Cerebellar nuclear complex (tissue), 1 donor: ENCODE measurements around the gene ARHGEF28.

Source experiments
- DNase-seq, 2 experiments: peaks; one replicate each; lab custom pipeline; 2025; lab: John Stamatoyannopoulos, UW

The ARHGEF28 gene

DNA sequence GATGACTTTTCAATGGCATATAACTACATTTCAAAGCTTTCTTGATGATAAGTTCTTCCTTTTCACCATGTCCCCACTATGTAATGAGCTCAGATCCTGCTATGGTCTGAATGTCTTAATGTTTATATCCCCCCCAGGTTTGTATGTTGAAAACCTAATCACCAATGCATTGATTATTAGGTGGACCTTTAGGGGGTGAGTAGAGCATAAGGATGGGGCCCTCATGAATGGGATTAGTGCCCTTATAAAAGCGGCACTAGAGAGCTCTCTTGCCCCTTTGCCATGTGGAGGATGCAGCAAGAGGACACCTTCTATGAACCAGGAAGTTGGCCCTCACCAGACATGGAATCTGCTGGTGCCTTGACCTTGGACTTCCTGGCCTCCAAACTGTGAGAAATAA lies 316.8 kb downstream of the ARHGEF28 start:
- no peak for DNase-seq

DNA sequence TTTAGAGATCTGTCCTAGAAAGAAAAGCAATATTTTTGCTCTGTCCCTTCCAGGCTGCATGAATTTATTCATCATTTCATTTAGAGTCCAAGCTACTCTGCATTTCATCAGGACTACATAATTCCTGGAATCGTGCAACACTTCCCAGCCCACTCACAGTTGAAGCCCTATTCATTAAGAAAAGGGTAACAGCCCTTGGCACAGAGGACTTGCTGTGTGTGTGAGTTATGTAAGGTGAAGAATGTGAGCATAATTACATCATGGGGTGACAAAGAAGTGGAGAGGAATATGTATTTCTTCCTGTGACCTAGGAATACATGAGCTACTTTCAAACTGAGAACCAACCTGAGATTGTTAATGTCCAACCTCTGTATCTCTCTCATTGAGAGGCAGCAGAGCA lies 317.4 kb downstream of the ARHGEF28 start:
- no peak for DNase-seq

GRCh38 chr5:73944581-73944980 lies 318.6 kb downstream of the ARHGEF28 start:
- no peak for DNase-seq

DNA sequence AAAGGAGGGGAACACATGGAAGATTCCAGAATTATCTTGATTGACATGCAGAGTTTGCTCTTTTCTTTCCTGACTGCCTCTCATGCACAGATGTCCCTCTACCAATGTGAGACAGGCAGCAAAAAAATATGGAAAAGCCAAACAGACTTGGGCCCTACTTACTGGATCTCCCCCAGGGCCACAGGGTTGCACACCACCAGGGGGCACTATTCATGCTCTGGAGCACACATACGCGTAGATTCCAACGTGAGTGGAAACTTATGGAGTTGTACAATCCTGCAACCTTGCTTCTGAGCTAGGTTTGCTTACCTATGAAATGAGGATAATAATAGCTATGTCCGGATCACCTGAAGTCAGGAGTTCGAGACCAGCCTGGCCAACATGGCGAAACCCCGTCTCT lies 319.5 kb downstream of the ARHGEF28 start:
- DNase-seq: no peak

DNA sequence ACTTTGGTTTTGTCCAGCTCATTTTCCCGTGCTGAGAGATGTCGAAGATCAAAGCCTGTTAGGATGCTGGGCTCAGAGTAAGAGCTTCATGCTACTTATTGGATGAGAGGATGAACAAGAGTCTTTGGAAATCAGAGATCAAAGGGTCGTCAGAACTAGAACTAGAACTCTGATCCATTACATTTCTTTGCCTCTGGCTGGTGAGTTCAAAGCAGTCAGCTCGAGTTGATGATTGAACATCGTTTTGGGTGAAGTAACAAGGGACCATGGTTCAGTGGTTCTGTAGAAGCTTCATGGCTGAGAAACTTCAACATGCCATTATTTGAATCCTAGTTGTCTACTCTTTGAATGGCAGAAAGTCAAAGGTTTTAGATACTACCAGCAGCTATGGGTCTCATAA lies 320.3 kb downstream of the ARHGEF28 start:
- no peak for DNase-seq

GRCh38 chr5:73946919-73947602 lies 321.1 kb downstream of the ARHGEF28 start:
- no peak for DNase-seq

GRCh38 chr5:73947906-73948640 lies 322.1 kb downstream of the ARHGEF28 start:
- DNase-seq: no peak

- DNase-seq: no peak
These were observed 322.7 kb downstream of the ARHGEF28 start for GRCh38 chr5:73948720-73949119.

DNA sequence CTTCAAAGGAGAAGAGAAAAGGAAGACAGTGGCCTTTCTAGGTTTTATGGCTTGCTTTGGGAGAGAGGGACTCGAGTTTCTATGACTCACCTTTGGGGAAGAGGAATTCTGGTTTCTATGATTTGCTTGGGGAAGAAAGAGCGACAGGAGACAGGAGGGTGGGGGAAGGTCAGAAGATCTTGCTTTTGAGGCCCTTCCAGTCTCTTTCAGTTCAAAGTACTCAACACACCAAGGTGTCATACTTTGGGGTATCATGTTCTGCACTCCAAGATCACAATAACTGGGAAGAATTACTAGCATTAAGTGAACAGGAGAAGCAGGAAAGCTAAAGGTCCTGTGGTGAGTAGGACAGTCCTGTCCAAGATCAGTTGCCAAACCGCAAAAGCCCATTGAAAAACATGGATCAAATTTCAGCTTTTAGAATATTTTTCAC lies 324.5 kb downstream of the ARHGEF28 start:
- no peak for DNase-seq

- DNase-seq: no peak
These were observed 325.0 kb downstream of the ARHGEF28 start for GRCh38 chr5:73950912-73951430.

GRCh38 chr5:73952872-73953271 lies 326.9 kb downstream of the ARHGEF28 start:
- DNase-seq: no peak

GRCh38 chr5:73954381-73954780 lies 328.4 kb downstream of the ARHGEF28 start:
- DNase-seq: no peak

GRCh38 chr5:73955271-73955846 lies 329.4 kb downstream of the ARHGEF28 start:
- DNase-seq: no peak

DNA sequence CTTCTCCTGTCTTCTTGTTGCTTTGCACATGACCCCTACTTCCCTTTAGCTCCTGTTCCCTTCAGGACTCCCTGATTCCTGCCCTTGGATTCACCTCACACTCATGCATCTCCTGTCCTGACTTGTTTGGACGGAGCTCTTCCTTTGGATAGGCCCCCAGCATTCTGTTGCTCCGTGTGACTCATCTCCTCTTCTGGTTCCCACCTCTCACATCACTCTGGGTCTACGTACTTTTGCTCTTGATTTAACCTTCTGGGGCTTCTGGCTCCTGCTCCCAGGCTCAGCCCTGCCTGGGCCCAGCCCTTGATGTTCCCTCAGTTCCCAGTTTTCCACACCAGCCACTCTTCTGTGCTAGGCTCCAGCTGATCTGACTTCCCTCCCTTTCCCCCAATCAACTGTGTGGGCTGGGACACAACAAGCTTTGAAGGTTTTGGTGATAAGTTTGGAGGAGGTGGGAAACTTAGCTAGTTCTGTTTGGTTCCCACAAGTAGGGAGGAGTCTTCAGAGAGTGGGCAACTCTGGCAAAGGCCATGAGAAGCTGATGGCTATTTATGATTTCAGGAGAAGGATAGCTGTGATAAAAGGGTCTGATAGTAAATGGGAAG lies 331.5 kb downstream of the ARHGEF28 start:
- no peak for DNase-seq

DNA sequence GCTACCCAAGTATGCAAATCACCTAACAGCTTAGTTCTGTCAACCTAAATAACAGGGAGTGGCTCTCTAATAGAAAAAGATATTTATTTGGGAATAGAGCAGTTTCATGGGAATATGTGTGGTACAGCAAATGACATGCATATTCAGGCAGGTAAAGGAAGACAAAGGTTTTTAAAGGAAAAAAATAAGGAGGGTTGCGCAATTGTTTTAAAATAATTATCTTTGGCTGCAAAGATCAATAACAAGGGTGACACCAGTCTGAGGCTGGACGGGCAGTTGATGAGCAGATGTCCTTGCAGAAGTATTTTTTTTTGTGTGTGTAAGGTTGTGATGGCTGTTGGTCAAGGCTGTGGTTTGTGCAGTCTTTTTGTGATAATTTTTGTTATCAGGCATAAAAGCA lies 332.0 kb downstream of the ARHGEF28 start:
- DNase-seq: no peak

- no peak for DNase-seq
These were observed 334.0 kb downstream of the ARHGEF28 start for GRCh38 chr5:73960023-73960422.

DNA sequence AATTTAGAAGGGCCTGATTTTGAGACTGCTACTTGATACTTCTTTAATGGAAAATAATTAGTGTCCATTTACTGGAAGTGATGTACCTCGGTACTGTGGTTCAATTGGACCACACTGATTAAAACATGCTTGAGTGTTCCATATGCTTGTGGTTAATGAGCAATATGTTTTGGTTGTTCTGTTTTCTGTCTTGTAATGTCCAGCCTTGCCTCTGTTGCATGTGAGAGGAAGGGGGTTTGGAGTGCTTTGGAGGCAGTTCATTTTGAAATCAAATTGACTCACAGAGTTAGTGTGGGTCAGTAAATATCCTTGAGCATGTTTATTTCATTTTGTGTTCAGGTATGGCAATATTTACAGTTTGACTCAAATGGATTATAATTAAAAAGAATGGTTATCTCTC lies 334.4 kb downstream of the ARHGEF28 start:
- no peak for DNase-seq

GRCh38 chr5:73962801-73963425 lies 336.9 kb downstream of the ARHGEF28 start:
- DNase-seq: no peak

DNA sequence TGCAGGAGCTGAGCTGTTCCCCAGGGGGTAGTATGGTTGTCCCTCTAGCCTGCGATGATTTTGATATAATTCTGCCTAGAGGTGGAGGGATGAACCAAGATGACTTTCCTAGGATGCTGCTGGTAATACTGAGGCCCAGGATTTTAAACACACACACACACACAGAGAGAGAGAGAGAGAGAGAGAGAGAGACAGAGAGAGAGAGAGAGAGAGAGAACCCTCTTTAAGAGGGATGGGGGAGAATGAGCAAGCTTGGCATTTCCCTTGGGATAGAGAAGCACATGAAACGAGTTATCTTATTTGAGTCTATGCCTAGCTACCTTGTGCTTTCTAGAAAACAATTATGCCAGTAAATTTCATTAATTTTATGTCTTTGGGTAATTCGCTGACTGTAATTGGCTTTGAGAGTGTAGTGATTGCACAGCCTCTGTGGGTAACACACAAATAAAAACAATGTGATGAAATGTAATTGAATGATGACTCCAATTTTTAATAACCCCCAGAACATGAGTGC lies 338.4 kb downstream of the ARHGEF28 start:
- no peak for DNase-seq

DNA sequence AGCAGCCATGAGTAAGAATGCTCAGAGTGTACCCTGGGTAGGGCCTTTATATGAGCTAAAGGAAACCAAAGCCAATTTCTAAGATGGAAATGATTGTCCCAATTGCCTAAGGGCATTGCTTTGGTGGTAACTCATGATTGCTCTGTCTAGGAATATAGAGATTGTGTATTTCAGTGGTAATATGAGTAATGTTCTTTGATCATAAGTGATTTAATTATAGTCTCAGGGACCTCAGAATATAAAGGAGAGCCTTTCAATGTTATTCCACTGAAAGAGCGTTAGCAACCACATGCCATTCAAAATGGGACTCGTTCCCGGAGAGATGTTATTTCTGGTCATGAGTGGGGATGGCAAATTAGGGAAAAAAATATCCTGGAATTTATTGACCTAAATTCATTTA lies 340.5 kb downstream of the ARHGEF28 start:
- DNase-seq: no peak

DNA sequence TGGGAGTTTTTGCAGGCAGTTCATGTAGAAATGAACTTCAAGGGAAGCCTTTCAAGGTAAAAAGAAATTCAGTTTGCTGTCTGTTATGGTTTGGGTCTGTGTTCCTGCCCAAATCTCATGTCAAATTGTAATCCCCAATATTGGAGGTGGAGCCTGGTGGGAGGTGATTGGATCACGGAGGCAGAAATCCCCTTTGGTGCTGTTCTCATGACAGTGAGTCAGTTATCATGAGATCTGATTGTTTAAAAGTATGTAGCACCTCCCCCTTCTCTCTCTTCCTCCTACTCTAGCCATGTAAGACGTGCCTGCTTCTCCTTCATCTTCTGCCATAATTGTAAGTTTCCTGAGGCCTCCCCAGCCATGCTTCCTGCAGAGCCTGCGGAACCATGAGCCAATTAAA lies 341.4 kb downstream of the ARHGEF28 start:
- no peak for DNase-seq

- DNase-seq: no peak
These were observed 342.2 kb downstream of the ARHGEF28 start for GRCh38 chr5:73968246-73968645.
